ENCODE measurements around the gene ZCCHC24. TPM values are rescaled to one million over a fixed set of nuclear protein-coding genes. Genes with fewer than 3 reads are reported as not detected.

The ZCCHC24 gene
- total and polyA plus RNA-seq, 4 donors, result 7.8 to 23.9 (median 14.8) TPM

- TF ChIP-seq REST (IDR thresholded peaks at IDR 0.05), result no peak
- no peak for TF ChIP-seq ATF3 (IDR thresholded peaks at IDR 0.05)
- TF ChIP-seq HNF4A (conservative IDR thresholded peaks at IDR 0.05), result peak in 1 of 2 donors; percentile 17
- no peak for TF ChIP-seq JUND (IDR thresholded peaks at IDR 0.05)
These were observed 1.3 kb upstream of the ZCCHC24 start (continued) for GRCh38 chr10:79446758-79447084.

- H3K27ac ChIP-seq (ENCODE audit: low read depth in 1 of 2, low read length in 2 of 2), result peak overlapping the region; percentile 92 to 98
- 1% methylated on average over 43 of the region's 43 CpGs for WGBS
- H3K4me3 ChIP-seq (ENCODE audit: low read depth in 1 of 3, low read length in 3 of 3), result peak overlapping the region; percentile 29 to 68 (median 61)
- H3K36me3 ChIP-seq (ENCODE audit: control insufficient read depth in 4 of 4, insufficient read depth in 3 of 4, low read depth in 1 of 4, low read length in 3 of 4), result no peaks in the 10 kb centered on the region
- DNase-seq (ENCODE audit: low spot score), result peak; percentile 65
- H3K9ac ChIP-seq (ENCODE audit: low read depth in 1 of 2, low read length in 2 of 2), result peak overlapping the region; percentile 69 to 90
- H3K4me1 ChIP-seq (ENCODE audit: control insufficient read depth in 4 of 4, insufficient read depth in 4 of 4, low read length in 3 of 4), result peaks cover 12 to 33% (median 31%) of the 10 kb centered on the region in 4 donors
- TF ChIP-seq ATF3 (IDR thresholded peaks at IDR 0.05) (no peak), REST (IDR thresholded peaks at IDR 0.05) (peak; percentile 83), RAD21 (IDR thresholded peaks at IDR 0.05) (peak in 1 of 2 donors; percentile 40), GABPA (IDR thresholded peaks at IDR 0.05 in 1 of 2, conservative IDR thresholded peaks at IDR 0.05 in 1 of 2) (no peak), NR2F2 (IDR thresholded peaks at IDR 0.05) (no peak), YY1 (IDR thresholded peaks at IDR 0.05) (peak; percentile 0), HNF4G (IDR thresholded peaks at IDR 0.05) (no peak), EGR1 (IDR thresholded peaks at IDR 0.05; ENCODE audit: low read depth in 2 of 2) (peak in 1 of 2 donors; percentile 40), FOXA1 (IDR thresholded peaks at IDR 0.05) (no peak), ZBTB33 (IDR thresholded peaks at IDR 0.05) (no peak), SP1 (IDR thresholded peaks at IDR 0.05) (peak; percentile 46), HNF4A (conservative IDR thresholded peaks at IDR 0.05) (no peak), TAF1 (conservative IDR thresholded peaks at IDR 0.05) (peak; percentile 86), MAX (IDR thresholded peaks at IDR 0.05) (no peak), RXRA (IDR thresholded peaks at IDR 0.05) (peak in 1 of 2 donors; percentile 1), FOXA2 (IDR thresholded peaks at IDR 0.05) (no peak), CTCF (IDR thresholded peaks at IDR 0.05; ENCODE audit: low read depth, low read length, missing input control) (no peak), JUND (IDR thresholded peaks at IDR 0.05) (no peak)
- no peaks in the 10 kb centered on the region for H3K9me3 ChIP-seq (ENCODE audit: control insufficient read depth in 4 of 4, low read length in 3 of 4)
- H3K27me3 ChIP-seq (ENCODE audit: control insufficient read depth in 4 of 4, insufficient read depth in 4 of 4, low read length in 3 of 4), result no peaks in the 10 kb centered on the region
These were observed 743 bp upstream of the ZCCHC24 start for GRCh38 chr10:79445977-79446757.

All from liver (tissue), 9 donors.